Diencephalon (tissue), 1 donor: ENCODE results near the gene UNC50. TPM values are rescaled to one million over a fixed set of nuclear protein-coding genes. Genes with fewer than 3 reads are reported as not detected.

Source experiments
- total RNA-seq: library from RNA; depleted of rRNA; stranded (reverse); fragments of >200 nt; gene quantifications from one replicate; pipeline ENCODE4 v1.2.3, GENCODE V29; 2014

Gene UNC50
- 43.6 TPM for total RNA-seq

GRCh38 chr2:98608116-98608961 lies at the start of gene UNC50, which contains the start of gene COA5:
Gene UNC50, plus strand, starts transcription at chr2:98608589. Its CDS starts 1,171 bp downstream, at chr2:98609760.
Gene COA5, minus strand, starts transcription at chr2:98608512. Its CDS starts 107 bp downstream, at chr2:98608405.

Other genes starting within 250 kb of the UNC50 start
- gene INPP4A, start 163.7 kb upstream of the UNC50 start, total RNA-seq, result 72.9 TPM
- gene COA5, start 77 bp upstream of the UNC50 start, total RNA-seq, result 58.4 TPM
- 54.0 TPM for gene MGAT4A, start 122.5 kb downstream of the UNC50 start, total RNA-seq